GM12874 (cell line): ENCODE results near the gene ZDHHC24.

ENCODE experiments used
- TF ChIP-seq, protein P1 (sequence below): IDR thresholded peaks from 2 replicates; pipeline ENCODE4 v1.5.1; 2011; ENCODE audit warnings: low read depth, mild to moderate bottlenecking, control low read depth, low read length, moderate library complexity; ENCODE audit not compliant: insufficient read depth

The ZDHHC24 gene

DNA sequence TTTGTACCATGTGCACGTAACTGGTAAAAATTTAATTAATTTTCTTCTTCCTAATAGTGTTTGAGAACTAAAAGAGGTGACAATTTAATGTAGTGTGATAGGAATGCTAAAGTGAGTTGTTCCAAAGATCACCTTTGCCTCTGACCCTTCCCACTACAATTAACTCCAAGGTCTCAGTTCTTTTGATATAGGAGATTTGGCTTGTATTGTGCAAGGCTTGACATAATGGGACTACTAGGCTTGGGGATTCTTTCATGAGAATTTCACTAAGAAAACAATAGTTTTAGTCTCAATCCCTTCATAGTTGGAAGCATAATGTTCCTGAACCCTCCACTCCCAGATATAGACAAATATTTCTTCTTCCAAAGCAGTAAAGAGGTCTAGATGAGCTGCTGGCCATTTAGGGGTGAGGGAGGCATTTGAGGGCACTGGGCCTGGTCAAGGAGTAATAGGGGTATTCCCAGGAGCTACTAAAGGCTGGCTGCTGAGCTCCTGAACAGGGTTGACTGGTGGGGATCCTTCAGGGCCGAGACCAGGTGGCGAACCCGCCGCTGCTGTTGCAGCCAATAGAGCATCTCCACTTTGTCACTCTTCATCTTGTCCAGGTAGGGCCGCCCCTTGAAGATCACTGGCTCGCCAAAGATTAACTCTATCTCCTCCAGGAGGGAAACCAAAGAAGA, 44.3 kb upstream of the ZDHHC24 start:
- TF ChIP-seq, protein P1, sequence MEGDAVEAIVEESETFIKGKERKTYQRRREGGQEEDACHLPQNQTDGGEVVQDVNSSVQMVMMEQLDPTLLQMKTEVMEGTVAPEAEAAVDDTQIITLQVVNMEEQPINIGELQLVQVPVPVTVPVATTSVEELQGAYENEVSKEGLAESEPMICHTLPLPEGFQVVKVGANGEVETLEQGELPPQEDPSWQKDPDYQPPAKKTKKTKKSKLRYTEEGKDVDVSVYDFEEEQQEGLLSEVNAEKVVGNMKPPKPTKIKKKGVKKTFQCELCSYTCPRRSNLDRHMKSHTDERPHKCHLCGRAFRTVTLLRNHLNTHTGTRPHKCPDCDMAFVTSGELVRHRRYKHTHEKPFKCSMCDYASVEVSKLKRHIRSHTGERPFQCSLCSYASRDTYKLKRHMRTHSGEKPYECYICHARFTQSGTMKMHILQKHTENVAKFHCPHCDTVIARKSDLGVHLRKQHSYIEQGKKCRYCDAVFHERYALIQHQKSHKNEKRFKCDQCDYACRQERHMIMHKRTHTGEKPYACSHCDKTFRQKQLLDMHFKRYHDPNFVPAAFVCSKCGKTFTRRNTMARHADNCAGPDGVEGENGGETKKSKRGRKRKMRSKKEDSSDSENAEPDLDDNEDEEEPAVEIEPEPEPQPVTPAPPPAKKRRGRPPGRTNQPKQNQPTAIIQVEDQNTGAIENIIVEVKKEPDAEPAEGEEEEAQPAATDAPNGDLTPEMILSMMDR, result no peak

GRCh38 chr11:66586136-66586535, 40.3 kb upstream of the ZDHHC24 start:
- TF ChIP-seq, protein P1, result no peak

DNA sequence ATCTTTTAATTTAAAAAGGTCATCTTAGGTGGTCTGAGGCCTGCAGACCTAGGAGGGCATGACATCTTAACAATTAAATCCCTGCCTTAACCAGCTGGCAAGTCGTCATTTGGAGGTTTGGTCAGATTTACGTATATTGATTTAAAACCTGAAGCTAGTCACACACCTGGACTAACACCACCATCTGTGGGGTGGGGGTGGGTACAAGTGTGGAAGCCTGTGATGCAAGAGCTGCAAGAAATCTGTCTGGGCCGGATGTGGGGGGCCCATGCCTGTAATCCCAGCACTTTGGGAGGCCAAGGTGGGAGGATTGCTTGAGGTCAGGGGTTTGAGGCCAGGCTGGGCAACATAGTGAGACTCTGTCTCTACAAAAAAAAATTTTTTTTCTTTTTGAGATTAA, 35.4 kb upstream of the ZDHHC24 start:
- TF ChIP-seq, protein P1, result no peak

DNA sequence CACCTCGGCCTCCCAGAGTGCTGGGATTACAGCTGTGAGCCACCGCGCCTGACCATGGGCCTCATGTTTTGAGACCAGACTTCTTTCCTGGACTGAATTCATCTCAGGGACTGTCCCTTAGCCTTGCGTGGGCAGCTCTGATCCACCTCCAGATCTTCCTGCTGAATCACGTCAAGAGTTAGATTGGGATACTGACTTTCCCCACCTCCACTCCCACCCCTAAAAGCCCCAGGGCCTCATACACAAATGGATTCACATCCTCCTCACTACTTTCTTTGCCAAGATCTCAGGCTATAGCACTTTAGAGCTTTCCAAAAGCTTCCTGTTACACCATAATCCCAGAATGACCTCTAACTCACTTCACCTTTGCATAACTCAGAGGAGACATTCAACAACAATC, 35.0 kb upstream of the ZDHHC24 start:
- TF ChIP-seq, protein P1, result no peak

- TF ChIP-seq, protein P1, result peak; percentile 82
Observed at GRCh38 chr11:66579017-66579606, 33.3 kb upstream of the ZDHHC24 start.

DNA sequence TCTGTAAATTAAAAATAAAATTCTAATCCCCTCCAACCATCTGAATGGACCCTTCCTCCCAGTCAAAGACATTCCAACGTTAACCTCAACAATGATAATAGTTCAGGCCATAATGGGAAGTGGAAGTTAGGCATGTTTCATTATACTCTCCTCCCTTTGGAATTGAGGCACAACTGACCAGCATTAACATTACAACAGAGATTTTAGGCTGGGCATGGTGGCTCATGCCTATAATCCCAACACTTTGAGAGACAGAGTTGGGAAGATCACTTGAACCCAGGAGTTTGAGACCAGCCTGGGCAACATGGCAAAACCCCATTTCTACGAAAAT, 25.0 kb upstream of the ZDHHC24 start:
- TF ChIP-seq, protein P1, result no peak

GRCh38 chr11:66570079-66570849, 24.4 kb upstream of the ZDHHC24 start:
- TF ChIP-seq, protein P1, result no peak
